Stomach (tissue), 9 donors: ENCODE measurements around the gene NUMA1. TPM values are rescaled to one million over a fixed set of nuclear protein-coding genes. Genes with fewer than 3 reads are reported as not detected.

Source experiments
- DNase-seq, 2 donors: peaks; one replicate each; pipeline versions ENCODE4 v3.0.0 to v3.0.0-alpha.2; 2013 to 2019
- H3K27ac ChIP-seq, 5 donors: fragments of 200-600 bp in 4 of 5; sonication (generic) in 4 of 5; one replicate each; pipeline ENCODE4 v1.5.1; 2013 to 2019; ENCODE audit warnings: mild to moderate bottlenecking in 1 of 5, moderate library complexity in 1 of 5
- H3K27me3 ChIP-seq, 3 donors: fragments of 200-600 bp; sonication (generic); one replicate each; pipeline ENCODE4 v1.5.1; 2017 to 2019; ENCODE audit warnings: mixed run types in 1 of 3
- H3K36me3 ChIP-seq, 4 donors: fragments of 200-600 bp; sonication (generic); 1 replicate in 3 of 4; 2 replicates in 1 of 4; pipeline ENCODE4 v1.5.1; 2016 to 2019
- H3K4me1 ChIP-seq, 4 donors: fragments of 200-600 bp; sonication (generic); one replicate each; pipeline ENCODE4 v1.5.1; 2016 to 2019
- H3K4me3 ChIP-seq, 4 donors: fragments of 200-600 bp; sonication (generic) in 3 of 4; one replicate each; pipeline ENCODE4 v1.5.1; 2016 to 2019; ENCODE audit warnings: mild to moderate bottlenecking in 1 of 4
- H3K9me3 ChIP-seq, 4 donors: fragments of 200-600 bp; sonication (generic); one replicate each; pipeline ENCODE4 v1.5.1; 2016 to 2019
- EP300 ChIP-seq: sonication (generic); formaldehyde crosslinking; IDR thresholded peaks from one replicate; pipeline ENCODE4 v1.6.1; 2017; ENCODE audit warnings: antibody characterized with exemption
- POLR2A ChIP-seq, 4 donors: fragments of 450-650 bp; IDR thresholded peaks; one replicate each; pipeline ENCODE4 v1.6.1; 2016; ENCODE audit warnings: antibody characterized with exemption in 4 of 4, control low read depth in 2 of 4, mild to moderate bottlenecking in 1 of 4, moderate library complexity in 1 of 4
- POLR2AphosphoS5 ChIP-seq, 3 donors: sonication (generic); formaldehyde crosslinking; IDR thresholded peaks; one replicate each; pipeline ENCODE4 v1.6.1; 2016; ENCODE audit warnings: antibody characterized with exemption in 3 of 3
- WGBS, 5 donors: extraction: QIAGEN DNeasy Blood & Tissue Kit in 3 of 5; methylation state at CpG; one replicate each; pipeline versions ENCODE4 v1.1.5 to v1.1.7; 2013 to 2018; 5-methylcytosine and 5-hydroxymethylcytosine counted together
- intact Hi-C: fragments of 100-400 bp; cut with DNase I; formaldehyde crosslinking; loops from one replicate; pipeline ENCODE4 v1.15.1; 2023; ENCODE audit warnings: low total_unique reads
- polyA plus RNA-seq, 3 donors: library from polyadenylated mRNA; stranded (reverse); fragments of 200-250 nt; gene quantifications; one replicate each; pipeline ENCODE4 v1.2.3, GENCODE V29; 2013
- total RNA-seq, 5 donors: library from RNA; depleted of rRNA; stranded (reverse); fragments of >200 nt; gene quantifications; one replicate each; pipeline versions ENCODE4 v1.1.0 to v1.2.3, GENCODE V29; 2014 to 2016
- TF ChIP-seq, protein P1 (sequence below), 7 experiments: fragments of 450-650 bp in 4 of 7; fragments of 200-600 bp in 3 of 7; sonication (generic) in 3 of 7; IDR thresholded peaks; one replicate each; pipeline ENCODE4 v1.5.1; 2016 to 2019; ENCODE audit warnings: antibody characterized with exemption in 7 of 7, control low read depth in 2 of 7, mild to moderate bottlenecking in 1 of 7
- donor health status: healthy with polysubstance abuse.
- donor health status: Bipolar disorder and iron deficiency.
- donor health status: healthy.

NUMA1 gene
- total and polyA plus RNA-seq, 8 donors = 84.2 to 619 (median 182) TPM

- no peak overlapping the region for H3K27ac ChIP-seq
- H3K36me3 ChIP-seq = peaks cover 0 to 26% (median 18%) of the 10 kb centered on the region in 4 donors
- no peak overlapping the region for H3K4me3 ChIP-seq
- no peaks in the 10 kb centered on the region for H3K27me3 ChIP-seq
- WGBS, 5 donors = 51 to 62% (median 59%) methylated on average over 7 of the region's 7 CpGs
- H3K4me1 ChIP-seq = peaks cover 0 to 19% (median 8%) of the 10 kb centered on the region in 4 donors
- TF ChIP-seq, protein P1, sequence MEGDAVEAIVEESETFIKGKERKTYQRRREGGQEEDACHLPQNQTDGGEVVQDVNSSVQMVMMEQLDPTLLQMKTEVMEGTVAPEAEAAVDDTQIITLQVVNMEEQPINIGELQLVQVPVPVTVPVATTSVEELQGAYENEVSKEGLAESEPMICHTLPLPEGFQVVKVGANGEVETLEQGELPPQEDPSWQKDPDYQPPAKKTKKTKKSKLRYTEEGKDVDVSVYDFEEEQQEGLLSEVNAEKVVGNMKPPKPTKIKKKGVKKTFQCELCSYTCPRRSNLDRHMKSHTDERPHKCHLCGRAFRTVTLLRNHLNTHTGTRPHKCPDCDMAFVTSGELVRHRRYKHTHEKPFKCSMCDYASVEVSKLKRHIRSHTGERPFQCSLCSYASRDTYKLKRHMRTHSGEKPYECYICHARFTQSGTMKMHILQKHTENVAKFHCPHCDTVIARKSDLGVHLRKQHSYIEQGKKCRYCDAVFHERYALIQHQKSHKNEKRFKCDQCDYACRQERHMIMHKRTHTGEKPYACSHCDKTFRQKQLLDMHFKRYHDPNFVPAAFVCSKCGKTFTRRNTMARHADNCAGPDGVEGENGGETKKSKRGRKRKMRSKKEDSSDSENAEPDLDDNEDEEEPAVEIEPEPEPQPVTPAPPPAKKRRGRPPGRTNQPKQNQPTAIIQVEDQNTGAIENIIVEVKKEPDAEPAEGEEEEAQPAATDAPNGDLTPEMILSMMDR (IDR thresholded peaks at IDR 0.05) = peak in 5 of 7 experiments; percentile 42 to 67 (median 62)
- TF ChIP-seq POLR2A (IDR thresholded peaks at IDR 0.05) (no peak), POLR2AphosphoS5 (IDR thresholded peaks at IDR 0.05) (peak in 1 of 3 donors; percentile 44)
- H3K9me3 ChIP-seq = no peaks in the 10 kb centered on the region
- peak; percentile 51 to 77 for DNase-seq
- intact Hi-C loops = loop anchor here (5.0 kb wide), 1 partner anchor 169 kb away; no protein-coding TSS in a partner anchor
These were observed 102.5 kb downstream of the NUMA1 start for GRCh38 chr11:71977743-71978418.

GRCh38 chr11:71977090-71977489 is 103.3 kb downstream of the NUMA1 start:
- H3K9me3 ChIP-seq = no peaks in the 10 kb centered on the region
- H3K36me3 ChIP-seq = peaks cover 0 to 22% (median 21%) of the 10 kb centered on the region in 4 donors
- TF ChIP-seq, protein P1 (IDR thresholded peaks at IDR 0.05) = no peak
- no peak for TF ChIP-seq POLR2A (IDR thresholded peaks at IDR 0.05)
- no peak overlapping the region for H3K4me3 ChIP-seq
- 66 to 84% (median 75%) methylated on average over 1 of the region's 1 CpG for whole genome bisulfite sequencing, 5 donors
- DNase-seq = no peak
- no peaks in the 10 kb centered on the region for H3K27me3 ChIP-seq
- H3K4me1 ChIP-seq = peaks cover 0 to 19% (median 8%) of the 10 kb centered on the region in 4 donors
- no peak overlapping the region for H3K27ac ChIP-seq
- intact Hi-C loops = loop anchor here (5.0 kb wide), 1 partner anchor 170 kb away; no protein-coding TSS in a partner anchor

DNA sequence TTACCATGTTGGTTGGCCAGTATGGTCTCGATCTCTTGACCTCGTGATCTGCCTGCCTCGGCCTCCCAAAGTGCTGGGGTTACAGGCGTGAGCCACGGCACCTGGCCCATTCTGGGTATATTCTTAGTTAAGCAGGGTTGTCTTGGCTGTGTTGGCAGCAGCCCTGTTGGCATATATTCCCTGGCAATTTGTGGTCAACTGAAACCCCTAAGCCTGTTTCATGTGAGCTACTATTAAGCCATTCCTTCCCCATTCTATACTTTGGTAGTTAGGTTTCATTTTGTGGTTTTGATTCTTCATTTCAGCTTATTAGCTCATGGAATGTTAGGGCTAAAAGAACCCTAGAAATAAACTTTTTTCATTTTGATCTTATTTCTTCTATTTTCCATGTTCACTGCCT is 103.8 kb downstream of the NUMA1 start:
- Histone ChIP-seq H3K36me3 (peaks cover 0 to 22% (median 21%) of the 10 kb centered on the region in 4 donors), H3K4me1 (peaks cover 0 to 19% (median 8%) of the 10 kb centered on the region in 4 donors), H3K9me3 (no peaks in the 10 kb centered on the region), H3K4me3 (no peak overlapping the region), H3K27me3 (no peaks in the 10 kb centered on the region), H3K27ac (no peak overlapping the region)
- WGBS, 5 donors = 84 to 95% (median 94%) methylated on average over 5 of the region's 5 CpGs
- DNase-seq = no peak
- TF ChIP-seq, protein P1 (IDR thresholded peaks at IDR 0.05) = no peak
- TF ChIP-seq POLR2A (IDR thresholded peaks at IDR 0.05) = no peak
- TF ChIP-seq EP300 = no peak
- TF ChIP-seq POLR2AphosphoS5 (IDR thresholded peaks at IDR 0.05) = no peak
- intact Hi-C loops = loop anchor here (5.0 kb wide), 1 partner anchor 171 kb away; no protein-coding TSS in a partner anchor

- 93 to 98% (median 94%) methylated on average over 2 of the region's 2 CpGs for WGBS, 5 donors
- no peak for TF ChIP-seq POLR2A (IDR thresholded peaks at IDR 0.05)
- TF ChIP-seq POLR2AphosphoS5 (IDR thresholded peaks at IDR 0.05) = no peak
- TF ChIP-seq, protein P1 (IDR thresholded peaks at IDR 0.05) = no peak
- TF ChIP-seq EP300 = no peak
- H3K27me3 ChIP-seq = no peaks in the 10 kb centered on the region
- no peak overlapping the region for H3K4me3 ChIP-seq
- no peak for DNase-seq
- peaks cover 9 to 49% (median 40%) of the 10 kb centered on the region in 4 donors for H3K36me3 ChIP-seq
- no peaks in the 10 kb centered on the region for H3K4me1 ChIP-seq
- no peak overlapping the region for H3K27ac ChIP-seq
- intact Hi-C loops = no loop called here
- no peaks in the 10 kb centered on the region for H3K9me3 ChIP-seq
These were observed 108.7 kb downstream of the NUMA1 start for GRCh38 chr11:71971680-71972079.
